Type B pancreatic cell (in vitro differentiated cells): ENCODE data around the gene NKD2. TPM values are rescaled to one million over a fixed set of nuclear protein-coding genes. Genes with fewer than 3 reads are reported as not detected.

Source experiments
- DNase-seq: peaks from one replicate; pipeline ENCODE4 v3.0.0; 2021; ENCODE audit warnings: mixed read lengths; ENCODE audit not compliant: unreplicated experiment; ENCODE audit errors: extremely low spot score
- H3K27ac Mint-ChIP-seq: 2 replicates; pipeline ENCODE4 v1.8.0; 2021; ENCODE audit warnings: mild to moderate bottlenecking, mixed read lengths
- H3K27me3 Mint-ChIP-seq: 2 replicates; pipeline ENCODE4 v1.8.0; 2021; ENCODE audit warnings: mixed read lengths
- H3K36me3 Mint-ChIP-seq: 2 replicates; pipeline ENCODE4 v1.8.0; 2021; ENCODE audit warnings: mixed read lengths
- H3K4me1 Mint-ChIP-seq: one replicate; pipeline ENCODE4 v1.8.0; 2021; ENCODE audit warnings: mixed read lengths; ENCODE audit not compliant: unreplicated experiment
- H3K4me3 Mint-ChIP-seq: 2 replicates; pipeline ENCODE4 v1.8.0; 2021; ENCODE audit warnings: mild to moderate bottlenecking, mixed read lengths
- H3K9me3 Mint-ChIP-seq: 2 replicates; pipeline ENCODE4 v1.8.0; 2021; ENCODE audit warnings: mixed read lengths
- total RNA-seq: library from RNA; stranded (reverse); gene quantifications from 2 replicates; pipeline ENCODE4 v1.2.1, GENCODE V29; 2021; ENCODE audit warnings: low replicate concordance
- TF ChIP-seq, protein P1 (sequence below): fragments of 200-600 bp; sonication (generic); conservative IDR thresholded peaks from 2 replicates; pipeline ENCODE4 v1.5.0; 2021; ENCODE audit warnings: antibody characterized with exemption, mild to moderate bottlenecking

The NKD2 gene
- total RNA-seq, 1 donor from 2014 or later: 24.3 TPM

DNA sequence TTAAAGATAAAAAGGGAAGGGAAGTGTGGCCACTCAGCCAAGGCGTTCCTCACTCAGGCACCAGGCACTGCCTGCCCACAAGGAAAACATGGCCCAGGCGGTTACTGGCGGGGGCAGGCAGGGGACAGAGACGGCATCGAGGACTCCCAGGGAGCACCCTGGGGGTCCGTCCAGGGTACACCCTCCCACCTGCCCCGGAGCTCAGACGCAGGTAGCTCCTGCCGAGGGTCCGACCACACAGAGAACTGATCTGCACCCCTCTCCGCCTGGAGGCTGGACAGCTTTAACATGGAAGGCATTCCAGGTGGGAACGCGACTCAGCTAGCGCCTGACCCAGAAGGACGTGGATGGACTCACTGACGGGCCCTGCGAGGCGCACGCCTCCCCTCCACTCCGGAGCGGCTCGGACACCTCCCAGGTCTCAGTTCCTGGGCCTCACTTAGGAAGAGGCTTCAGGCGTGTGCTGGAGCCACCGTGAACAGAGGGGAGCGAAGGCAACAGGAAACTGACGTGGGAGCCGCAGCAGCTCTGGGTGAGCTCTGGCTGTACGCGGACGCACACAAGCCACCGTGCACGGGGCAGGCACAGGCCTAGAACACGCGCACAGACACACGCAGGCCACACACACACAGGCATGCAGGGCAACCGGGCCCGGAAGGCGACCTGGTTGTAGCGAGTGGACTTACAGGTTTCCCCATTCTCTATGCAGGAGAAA lies 47.5 kb downstream of the NKD2 start:
- no peaks in the 10 kb centered on the region for H3K4me1 Mint-ChIP-seq
- TF ChIP-seq, protein P1, sequence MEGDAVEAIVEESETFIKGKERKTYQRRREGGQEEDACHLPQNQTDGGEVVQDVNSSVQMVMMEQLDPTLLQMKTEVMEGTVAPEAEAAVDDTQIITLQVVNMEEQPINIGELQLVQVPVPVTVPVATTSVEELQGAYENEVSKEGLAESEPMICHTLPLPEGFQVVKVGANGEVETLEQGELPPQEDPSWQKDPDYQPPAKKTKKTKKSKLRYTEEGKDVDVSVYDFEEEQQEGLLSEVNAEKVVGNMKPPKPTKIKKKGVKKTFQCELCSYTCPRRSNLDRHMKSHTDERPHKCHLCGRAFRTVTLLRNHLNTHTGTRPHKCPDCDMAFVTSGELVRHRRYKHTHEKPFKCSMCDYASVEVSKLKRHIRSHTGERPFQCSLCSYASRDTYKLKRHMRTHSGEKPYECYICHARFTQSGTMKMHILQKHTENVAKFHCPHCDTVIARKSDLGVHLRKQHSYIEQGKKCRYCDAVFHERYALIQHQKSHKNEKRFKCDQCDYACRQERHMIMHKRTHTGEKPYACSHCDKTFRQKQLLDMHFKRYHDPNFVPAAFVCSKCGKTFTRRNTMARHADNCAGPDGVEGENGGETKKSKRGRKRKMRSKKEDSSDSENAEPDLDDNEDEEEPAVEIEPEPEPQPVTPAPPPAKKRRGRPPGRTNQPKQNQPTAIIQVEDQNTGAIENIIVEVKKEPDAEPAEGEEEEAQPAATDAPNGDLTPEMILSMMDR: no peak
- no peak for DNase-seq
- H3K36me3 Mint-ChIP-seq: peaks cover 3% of the 10 kb centered on the region
- no peaks in the 10 kb centered on the region for H3K9me3 Mint-ChIP-seq
- no peak overlapping the region for H3K27ac Mint-ChIP-seq
- H3K4me3 Mint-ChIP-seq: no peak overlapping the region
- H3K27me3 Mint-ChIP-seq: no peaks in the 10 kb centered on the region

DNA sequence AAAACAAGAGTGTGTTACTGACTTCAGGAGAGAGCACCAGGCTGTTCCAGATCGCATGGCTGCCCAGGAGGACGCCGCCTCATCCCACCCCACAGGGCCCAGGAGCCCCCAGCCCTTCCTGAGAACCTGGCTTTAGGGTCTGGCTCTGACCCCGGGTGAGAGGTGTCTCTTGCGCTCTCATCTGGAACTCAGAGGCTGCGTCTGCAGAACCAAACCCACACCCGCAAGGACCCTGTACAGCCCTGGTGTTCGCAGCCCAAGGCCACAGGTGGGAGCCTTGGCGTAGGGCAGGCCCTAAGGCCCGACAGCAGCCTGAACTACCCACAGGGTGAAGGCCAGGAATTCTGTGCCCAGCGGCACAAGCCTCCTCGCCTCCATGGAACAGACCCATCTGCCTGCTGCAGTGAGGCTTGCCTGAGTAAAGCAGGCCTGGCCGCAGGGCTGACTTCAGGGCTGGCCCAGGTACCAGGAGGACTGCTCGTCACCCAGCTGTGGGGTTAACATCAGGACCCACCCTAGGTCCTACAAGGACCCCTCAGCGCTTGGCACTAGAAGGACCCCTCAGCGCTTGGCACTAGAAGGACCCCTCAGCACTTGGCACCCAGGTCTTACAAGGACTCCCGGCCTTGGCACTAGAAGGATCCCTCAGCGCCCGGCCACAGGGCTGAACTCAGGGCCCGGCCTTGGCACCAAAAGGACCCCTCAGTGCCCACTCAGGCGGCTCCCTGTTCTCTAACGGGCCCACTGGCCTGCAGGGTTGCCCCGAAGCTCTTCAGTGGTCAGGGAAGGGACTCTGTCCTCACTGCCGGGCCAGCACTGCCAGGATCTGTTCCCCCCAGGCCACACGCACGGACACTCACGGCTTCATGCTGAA lies 48.2 kb downstream of the NKD2 start:
- DNase-seq: no peak
- TF ChIP-seq, protein P1: no peak
- Mint-ChIP-seq H3K4me1 (no peaks in the 10 kb centered on the region), H3K9me3 (no peaks in the 10 kb centered on the region), H3K27ac (no peak overlapping the region), H3K27me3 (no peaks in the 10 kb centered on the region), H3K36me3 (peaks cover 3% of the 10 kb centered on the region), H3K4me3 (no peak overlapping the region)

DNA sequence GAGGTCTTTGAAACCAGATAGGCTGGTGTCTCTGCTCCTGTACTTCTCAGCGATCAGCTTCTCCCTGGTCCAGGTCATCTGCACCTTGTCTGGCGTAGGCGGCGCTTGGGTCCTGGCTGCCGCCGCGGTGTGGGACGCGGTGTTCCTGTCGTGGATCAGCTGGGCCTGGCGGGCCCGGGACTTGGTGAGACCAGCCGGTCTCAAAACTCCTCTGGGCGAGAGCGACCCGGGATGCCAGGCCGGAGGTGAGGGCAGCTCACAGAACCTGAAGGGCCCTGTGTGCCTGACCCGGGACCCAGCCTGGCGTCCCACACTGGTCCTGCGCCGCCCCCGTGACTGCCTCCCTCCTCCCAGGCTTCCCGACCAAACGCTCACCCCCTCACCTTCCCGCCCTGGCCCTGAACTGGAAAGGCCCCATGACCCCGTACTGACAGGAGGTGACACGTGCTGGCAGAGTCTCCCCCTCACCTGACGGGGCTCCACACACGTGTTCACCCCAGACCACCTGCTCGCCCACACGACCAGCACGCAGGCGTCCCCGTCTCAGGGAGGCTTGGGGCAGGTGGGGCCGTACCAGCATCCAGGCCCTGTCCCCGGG lies 49.0 kb downstream of the NKD2 start:
- no peaks in the 10 kb centered on the region for H3K27me3 Mint-ChIP-seq
- H3K4me3 Mint-ChIP-seq: no peak overlapping the region
- TF ChIP-seq, protein P1: no peak
- no peaks in the 10 kb centered on the region for H3K4me1 Mint-ChIP-seq
- H3K9me3 Mint-ChIP-seq: no peaks in the 10 kb centered on the region
- H3K27ac Mint-ChIP-seq: no peak overlapping the region
- peaks cover 3% of the 10 kb centered on the region for H3K36me3 Mint-ChIP-seq
- DNase-seq: no peak

DNA sequence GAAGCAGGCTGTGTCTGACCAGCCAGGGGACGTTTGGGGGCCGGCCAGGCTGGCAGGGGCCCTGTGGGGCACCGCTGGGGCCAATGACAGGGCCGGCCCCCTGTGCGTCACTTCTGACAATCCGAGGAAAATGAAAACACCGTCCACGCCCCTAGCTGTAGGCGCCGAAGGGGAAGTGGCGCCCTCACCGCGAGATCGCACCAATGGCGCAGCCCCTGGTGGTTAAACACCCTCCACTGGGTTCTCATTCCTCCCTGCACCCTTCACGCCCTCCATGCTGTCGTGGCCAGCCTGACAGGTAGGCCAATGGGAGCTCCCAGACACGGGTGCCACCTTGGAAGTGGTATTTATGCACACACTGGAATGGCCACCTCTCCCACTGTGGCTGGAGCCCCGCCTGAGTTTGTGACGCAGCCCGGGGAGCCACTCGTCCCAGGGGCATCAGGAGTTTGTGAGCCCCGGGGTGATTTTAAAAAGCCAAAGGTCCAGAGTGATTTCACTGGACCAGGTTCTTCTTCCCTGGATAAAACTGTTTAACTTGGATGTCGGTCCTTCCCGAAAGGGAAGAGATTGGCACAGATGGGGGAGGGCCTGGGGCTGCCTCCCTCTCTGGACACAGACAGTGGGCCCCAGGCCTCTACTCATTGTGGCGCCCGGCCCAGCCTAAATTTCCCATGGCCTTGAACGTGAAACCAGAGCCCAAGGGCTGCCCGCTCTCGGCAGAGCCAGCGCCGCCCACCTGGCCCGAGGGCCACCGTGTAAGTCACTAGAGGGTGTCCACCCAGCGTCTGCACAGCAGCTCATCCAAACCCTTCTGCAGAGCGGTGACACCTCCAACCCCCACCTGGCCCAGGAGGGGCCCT lies 49.7 kb downstream of the NKD2 start:
- no peak for DNase-seq
- Mint-ChIP-seq H3K4me1 (no peaks in the 10 kb centered on the region), H3K4me3 (no peak overlapping the region), H3K36me3 (peaks cover 3% of the 10 kb centered on the region), H3K9me3 (no peaks in the 10 kb centered on the region), H3K27ac (no peak overlapping the region), H3K27me3 (no peaks in the 10 kb centered on the region)
- TF ChIP-seq, protein P1: no peak
